ENCODE data around the gene PPP1R3C. TPM values are rescaled to one million over a fixed set of nuclear protein-coding genes. Genes with fewer than 3 reads are reported as not detected.

The PPP1R3C gene
- total and polyA plus RNA-seq, 12 donors = 7.8 to 52.9 (median 14.6) TPM

GRCh38 chr10:91665842-91666241 is 33.0 kb upstream of the PPP1R3C start:
- no peak overlapping the region for H3K4me3 ChIP-seq
- TF ChIP-seq POLR2A (IDR thresholded peaks at IDR 0.05) (no peak), CTCF (IDR thresholded peaks at IDR 0.05) (no peak)
- no peak overlapping the region for H3K27ac ChIP-seq
- no peak for DNase-seq
- no peaks in the 10 kb centered on the region for H3K4me1 ChIP-seq (replicated peaks in 1 of 2)
- H3K27me3 ChIP-seq = no peaks in the 10 kb centered on the region
- intact Hi-C loops (cut with DNase I) = no loop called here
- no peaks in the 10 kb centered on the region for H3K9me3 ChIP-seq (replicated peaks in 1 of 3)
- no peaks in the 10 kb centered on the region for H3K36me3 ChIP-seq (replicated peaks in 1 of 2)

GRCh38 chr10:91664426-91664825 is 31.6 kb upstream of the PPP1R3C start:
- no peak for DNase-seq
- TF ChIP-seq POLR2A (IDR thresholded peaks at IDR 0.05) = no peak
- no peak for TF ChIP-seq CTCF (IDR thresholded peaks at IDR 0.05)
- 94 to 98% (median 95%) methylated on average over 2 of the region's 2 CpGs for WGBS, 4 donors
- Histone ChIP-seq H3K9me3 (replicated peaks in 1 of 3) (no peaks in the 10 kb centered on the region), H3K4me1 (replicated peaks in 1 of 2) (no peaks in the 10 kb centered on the region), H3K27me3 (no peaks in the 10 kb centered on the region), H3K36me3 (replicated peaks in 1 of 2) (no peaks in the 10 kb centered on the region), H3K4me3 (no peak overlapping the region), H3K27ac (no peak overlapping the region)
- intact Hi-C loops (cut with DNase I) = no loop called here

- 91 to 95% (median 93%) methylated on average over 1 of the region's 1 CpG for WGBS, 4 donors
- no peak for DNase-seq
Observed at GRCh38 chr10:91662993-91663392, 30.1 kb upstream of the PPP1R3C start.

GRCh38 chr10:91653219-91653870 is 20.5 kb upstream of the PPP1R3C start:
- no peaks in the 10 kb centered on the region for H3K27me3 ChIP-seq
- H3K36me3 ChIP-seq (replicated peaks in 1 of 2) = no peaks in the 10 kb centered on the region
- no peak overlapping the region for H3K4me3 ChIP-seq
- no peaks in the 10 kb centered on the region for H3K9me3 ChIP-seq (replicated peaks in 1 of 3)
- no peak for DNase-seq
- intact Hi-C loops (cut with DNase I) = no loop called here
- H3K27ac ChIP-seq = no peak overlapping the region
- 61 to 70% (median 68%) methylated on average over 6 of the region's 6 CpGs for WGBS, 4 donors
- TF ChIP-seq POLR2A (IDR thresholded peaks at IDR 0.05) = no peak
- no peak for TF ChIP-seq CTCF (IDR thresholded peaks at IDR 0.05)
- H3K4me1 ChIP-seq (replicated peaks in 1 of 2) = no peaks in the 10 kb centered on the region

More at GRCh38 chr10:91662993-91663392, 30.1 kb upstream of the PPP1R3C start:
- Histone ChIP-seq H3K27me3 (no peaks in the 10 kb centered on the region), H3K27ac (no peak overlapping the region), H3K9me3 (replicated peaks in 1 of 3) (no peaks in the 10 kb centered on the region), H3K4me1 (replicated peaks in 1 of 2) (no peaks in the 10 kb centered on the region), H3K36me3 (replicated peaks in 1 of 2) (no peaks in the 10 kb centered on the region), H3K4me3 (no peak overlapping the region)
- intact Hi-C loops (cut with DNase I) = no loop called here
- TF ChIP-seq CTCF (IDR thresholded peaks at IDR 0.05) (no peak), POLR2A (IDR thresholded peaks at IDR 0.05) (no peak)

Measured in adrenal gland (tissue), 12 donors.